ENCODE measurements around the gene DNAH11.
"Not testable (repeated sequence)": the region's sequence is repeated elsewhere in the genome, so short reads cannot be mapped to it uniquely, and the experiment has no call there.

DNA sequence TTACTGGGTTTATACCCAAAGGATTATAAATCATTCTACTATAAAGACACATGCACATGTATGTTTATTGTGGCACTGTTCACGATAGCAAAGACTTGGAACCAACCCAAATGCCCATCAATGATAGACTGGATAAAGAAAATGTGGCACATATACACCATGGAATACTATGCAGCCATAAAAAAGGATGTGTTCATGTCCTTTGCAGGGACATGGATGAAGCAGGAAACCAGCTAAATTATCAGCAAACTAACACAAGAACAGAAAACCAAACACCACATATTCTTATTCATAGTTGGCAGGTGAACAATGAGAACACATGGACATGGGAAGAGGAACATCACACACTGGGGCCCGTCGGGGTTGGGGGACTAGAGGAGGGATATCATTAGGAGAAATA is 390.5 kb downstream of the DNAH11 start:
- TF ChIP-seq, protein P1, sequence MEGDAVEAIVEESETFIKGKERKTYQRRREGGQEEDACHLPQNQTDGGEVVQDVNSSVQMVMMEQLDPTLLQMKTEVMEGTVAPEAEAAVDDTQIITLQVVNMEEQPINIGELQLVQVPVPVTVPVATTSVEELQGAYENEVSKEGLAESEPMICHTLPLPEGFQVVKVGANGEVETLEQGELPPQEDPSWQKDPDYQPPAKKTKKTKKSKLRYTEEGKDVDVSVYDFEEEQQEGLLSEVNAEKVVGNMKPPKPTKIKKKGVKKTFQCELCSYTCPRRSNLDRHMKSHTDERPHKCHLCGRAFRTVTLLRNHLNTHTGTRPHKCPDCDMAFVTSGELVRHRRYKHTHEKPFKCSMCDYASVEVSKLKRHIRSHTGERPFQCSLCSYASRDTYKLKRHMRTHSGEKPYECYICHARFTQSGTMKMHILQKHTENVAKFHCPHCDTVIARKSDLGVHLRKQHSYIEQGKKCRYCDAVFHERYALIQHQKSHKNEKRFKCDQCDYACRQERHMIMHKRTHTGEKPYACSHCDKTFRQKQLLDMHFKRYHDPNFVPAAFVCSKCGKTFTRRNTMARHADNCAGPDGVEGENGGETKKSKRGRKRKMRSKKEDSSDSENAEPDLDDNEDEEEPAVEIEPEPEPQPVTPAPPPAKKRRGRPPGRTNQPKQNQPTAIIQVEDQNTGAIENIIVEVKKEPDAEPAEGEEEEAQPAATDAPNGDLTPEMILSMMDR (IDR thresholded peaks at IDR 0.05; ENCODE audit: poor library complexity, severe bottlenecking): not testable (repeated sequence)
- not testable (repeated sequence) for TF ChIP-seq POLR2AphosphoS5 (IDR thresholded peaks at IDR 0.05)

Measured in neural cell (in vitro differentiated cells).